Small intestine (tissue), 7 donors: ENCODE measurements around the gene C1QTNF1. TPM values are rescaled to one million over a fixed set of nuclear protein-coding genes. Genes with fewer than 3 reads are reported as not detected.

Source experiments
- DNase-seq, 2 donors: peaks; one replicate each; pipeline versions ENCODE4 v3.0.0 to v3.0.0-alpha.2; 2013
- FAIRE-seq: peaks from 2 replicates; lab custom pipeline; 2012; peaks lifted over from hg19 to GRCh38; lab: Jason Lieb, UNC
- H3K27ac ChIP-seq, 3 donors: one replicate each; pipeline ENCODE4 v1.5.1; 2013; ENCODE audit warnings: low read length in 2 of 3, mild to moderate bottlenecking in 2 of 3, control low read depth in 1 of 3, inconsistent platforms in 1 of 3, low read depth in 1 of 3, moderate library complexity in 1 of 3
- H3K27me3 ChIP-seq, 3 donors: one replicate each; pipeline ENCODE4 v1.6.1; 2013; ENCODE audit warnings: low read length in 3 of 3, inconsistent platforms in 1 of 3; ENCODE audit not compliant: control insufficient read depth in 3 of 3, insufficient read depth in 3 of 3
- H3K36me3 ChIP-seq, 3 donors: one replicate each; pipeline ENCODE4 v1.6.1; 2013; ENCODE audit warnings: low read length in 3 of 3, inconsistent platforms in 1 of 3, low read depth in 1 of 3, mild to moderate bottlenecking in 1 of 3, moderate library complexity in 1 of 3; ENCODE audit not compliant: control insufficient read depth in 3 of 3, insufficient read depth in 2 of 3
- H3K4me1 ChIP-seq, 3 donors: one replicate each; pipeline ENCODE4 v1.6.1; 2013; ENCODE audit warnings: low read length in 2 of 3, inconsistent platforms in 1 of 3, low read depth in 1 of 3, mild to moderate bottlenecking in 1 of 3, moderate library complexity in 1 of 3; ENCODE audit not compliant: control insufficient read depth in 3 of 3, insufficient read depth in 2 of 3
- H3K4me3 ChIP-seq, 3 donors: one replicate each; pipeline ENCODE4 v1.5.1; 2013; ENCODE audit warnings: low read length in 3 of 3, control low read depth in 1 of 3, inconsistent platforms in 1 of 3, low read depth in 1 of 3, mild to moderate bottlenecking in 1 of 3, moderate library complexity in 1 of 3
- H3K9me3 ChIP-seq, 2 donors: one replicate each; pipeline ENCODE4 v1.6.1; 2013; ENCODE audit warnings: low read depth in 1 of 2, low read length in 1 of 2; ENCODE audit not compliant: control insufficient read depth in 2 of 2, insufficient read depth in 1 of 2
- WGBS, 3 donors: extraction: QIAGEN DNeasy Blood & Tissue Kit; methylation state at CpG; one replicate each; pipeline ENCODE4 v1.1.7; 2013; 5-methylcytosine and 5-hydroxymethylcytosine counted together
- polyA plus RNA-seq, 4 donors: library from polyadenylated mRNA; stranded (reverse) in 3 of 4; unstranded in 1 of 4; fragments of 200-250 nt in 3 of 4; fragments of 120-200 nt in 1 of 4; gene quantifications; one replicate each; pipeline versions ENCODE4 v1.2.1 to v1.2.3, GENCODE V29; 2013
- donor health status: healthy with polysubstance abuse.
- donor health status: control.
- donor health status: control.
- donor health status: Bipolar disorder and iron deficiency.
- donor health status: healthy.

The C1QTNF1 gene
- polyA plus RNA-seq, 4 donors: 0.67 to 57.4 (median 2.8) TPM

- no peak overlapping the region for H3K27ac ChIP-seq
- DNase-seq: no peak
- peaks cover 6 to 79% (median 21%) of the 10 kb centered on the region in 3 donors for H3K27me3 ChIP-seq
- 7 to 14% (median 12%) methylated on average over 41 to 52 of the region's 52 CpGs for WGBS, 3 donors
- no peak for FAIRE-seq
- no peaks in the 10 kb centered on the region for H3K9me3 ChIP-seq
- H3K36me3 ChIP-seq: no peaks in the 10 kb centered on the region
- H3K4me1 ChIP-seq: no peaks in the 10 kb centered on the region
- no peak overlapping the region for H3K4me3 ChIP-seq
Measured at GRCh38 chr17:79097226-79098055, 73.5 kb downstream of the C1QTNF1 start.

GRCh38 chr17:79098282-79098867 lies 74.4 kb downstream of the C1QTNF1 start:
- no peaks in the 10 kb centered on the region for H3K4me1 ChIP-seq
- DNase-seq (no peak), FAIRE-seq (no peak)
- WGBS, 3 donors: 9 to 34% (median 30%) methylated on average over 15 to 16 of the region's 16 CpGs
- H3K27me3 ChIP-seq: peaks cover 3 to 76% (median 21%) of the 10 kb centered on the region in 3 donors
- H3K9me3 ChIP-seq: no peaks in the 10 kb centered on the region
- H3K4me3 ChIP-seq: no peak overlapping the region
- no peak overlapping the region for H3K27ac ChIP-seq
- H3K36me3 ChIP-seq: no peaks in the 10 kb centered on the region

Other genes starting within 250 kb of the C1QTNF1 start
- gene CYTH1, start 241.9 kb upstream of the C1QTNF1 start, polyA plus RNA-seq: 10 to 100 TPM; 37.6 to 46.3 (median 38.9) TPM
- 10 to 100 TPM in 3 of 4 donors, 1 to 10 TPM in 1; 8.1 to 47.0 (median 19.1) TPM for gene USP36, start 183.4 kb upstream of the C1QTNF1 start, polyA plus RNA-seq
- gene CEP295NL, start 121.0 kb upstream of the C1QTNF1 start, polyA plus RNA-seq: under 1 TPM in 2 of 4 donors, not detected in 2; 0.25 to 0.28 TPM
- gene TIMP2, start 98.8 kb upstream of the C1QTNF1 start, polyA plus RNA-seq: 10 to 100 TPM; 12.7 to 84.6 (median 44.0) TPM
- 100 to 1,000 TPM; 181 to 361 (median 290) TPM for gene LGALS3BP, start 44.2 kb upstream of the C1QTNF1 start, polyA plus RNA-seq
- 10 to 100 TPM; 16.8 to 90.5 (median 42.3) TPM for gene CANT1, start 14.4 kb upstream of the C1QTNF1 start, polyA plus RNA-seq
- 10 to 100 TPM; 17.6 to 87.9 (median 31.0) TPM for gene ENGASE, start 50.7 kb downstream of the C1QTNF1 start, polyA plus RNA-seq